HepG2 (cell line): ENCODE data around the gene BCAS4. TPM values are rescaled to one million over a fixed set of nuclear protein-coding genes. Genes with fewer than 3 reads are reported as not detected.
A peak's percentile ranks its signal among the peaks of the same experiment; 100 is the strongest.

Experiments
- ATAC-seq: fragments of 200-7000 bp; cut with Tn5 transposase; 3 replicates; pipeline ENCODE4 v1.9.1; 2020; ENCODE audit warnings: mild to moderate bottlenecking, moderate library complexity
- BruUV-seq: library from RNA; stranded (reverse); fragments of 400-500 nt; replicated peaks from 2 replicates; lab custom pipeline; 2021; lab: Mats Ljungman, UMichigan
- CTCF ChIA-PET: fragments of 300-600 bp; formaldehyde crosslinking; extraction: SDS; loops from one replicate; lab custom pipeline; 2021; ENCODE audit warnings: low total read pairs, inconsistent platforms, low intra/inter-chr PET ratio; lab: Yijun Ruan, JAX
- POLR2A ChIA-PET: fragments of 350-600 bp; sonication (Branson Sonifier 250); formaldehyde crosslinking; loops from one replicate; lab custom pipeline; 2020; ENCODE audit warnings: antibody characterized with exemption, inconsistent platforms; lab: Yijun Ruan, JAX
- DNase-seq: peaks from one replicate; pipeline ENCODE4 v3.0.0-alpha.2; 2015; ENCODE audit warnings: low spot score
- FAIRE-seq: peaks from 3 replicates; lab custom pipeline; 2011; peaks lifted over from hg19 to GRCh38; lab: Jason Lieb, UNC
- H2AFZ ChIP-seq: one replicate; pipeline ENCODE4 v1.6.1; 2011; ENCODE audit warnings: low read length, inconsistent platforms
- H3K27ac ChIP-seq: fragments of 300-600 bp; 3 replicates; pipeline ENCODE4 v1.8.0; 2011; ENCODE audit warnings: mixed run types, mild to moderate bottlenecking, mixed read lengths, low read length, inconsistent platforms; ENCODE audit not compliant: insufficient read depth; ENCODE audit errors: extremely low read length
- H3K27me3 ChIP-seq, 2 experiments: fragments of 200-600 bp in 1 of 2; 2 replicates in 1 of 2; 3 replicates in 1 of 2; pipeline versions ENCODE4 v1.6.0 to v1.8.0; 2011; ENCODE audit warnings: low read length in 2 of 2, mild to moderate bottlenecking in 2 of 2, moderate library complexity in 2 of 2, inconsistent platforms in 1 of 2; ENCODE audit not compliant: insufficient read depth in 2 of 2, control insufficient read depth in 1 of 2
- H3K36me3 ChIP-seq, 2 experiments: fragments of 200-600 bp in 1 of 2; replicated peaks in 1 of 2; 2 replicates in 1 of 2; 3 replicates in 1 of 2; pipeline versions ENCODE4 v1.5.1 to v1.8.0; 2011; ENCODE audit warnings: low read length in 2 of 2, inconsistent platforms in 1 of 2; ENCODE audit not compliant: insufficient read depth in 2 of 2, control insufficient read depth in 1 of 2
- H3K4me1 ChIP-seq: 2 replicates; pipeline ENCODE4 v1.5.1; 2012; ENCODE audit warnings: low read length, inconsistent platforms; ENCODE audit not compliant: insufficient read depth
- H3K4me2 ChIP-seq: 2 replicates; pipeline ENCODE4 v1.6.0; 2011; ENCODE audit warnings: low read depth, low read length, inconsistent platforms
- H3K4me3 ChIP-seq, 3 experiments: fragments of 200-600 bp in 1 of 3; sonication (generic), shearing (Covaris generic) in 1 of 3; replicated peaks in 1 of 3; 2 replicates each; pipeline ENCODE4 v1.5.1; 2011 to 2016; ENCODE audit warnings: low read length in 3 of 3, inconsistent platforms in 2 of 3, low read depth in 2 of 3, mild to moderate bottlenecking in 2 of 3, control low read depth in 1 of 3, mixed read lengths in 1 of 3; ENCODE audit not compliant: insufficient read depth in 1 of 3
- H3K79me2 ChIP-seq: one replicate; pipeline ENCODE4 v1.6.1; 2011; ENCODE audit warnings: low read length, inconsistent platforms; ENCODE audit not compliant: insufficient read depth
- H3K9ac ChIP-seq: 2 replicates; pipeline ENCODE4 v1.6.0; 2011; ENCODE audit warnings: mild to moderate bottlenecking, low read depth, low read length, inconsistent platforms; ENCODE audit not compliant: insufficient read depth
- H3K9me3 ChIP-seq: 2 replicates; pipeline ENCODE4 v1.5.1; 2012; ENCODE audit warnings: mild to moderate bottlenecking, low read length
- H4K20me1 ChIP-seq: 2 replicates; pipeline ENCODE4 v1.6.0; 2011; ENCODE audit warnings: inconsistent platforms, mild to moderate bottlenecking, low read length, moderate library complexity; ENCODE audit not compliant: insufficient read depth
- EED ChIP-seq: sonication (generic); formaldehyde crosslinking; IDR thresholded peaks from 2 replicates; pipeline ENCODE4 v1.5.0; 2020; ENCODE audit warnings: mild to moderate bottlenecking, missing genetic modification reagents
- FOXC1 ChIP-seq: sonication (generic); formaldehyde crosslinking; IDR thresholded peaks from 2 replicates; pipeline ENCODE4 v1.8.0; 2022; ENCODE audit warnings: mild to moderate bottlenecking, missing genetic modification reagents, borderline replicate concordance
- HMG20A ChIP-seq: IDR thresholded peaks from 2 replicates; pipeline ENCODE4 v1.6.1; 2016; ENCODE audit warnings: borderline replicate concordance
- KLF12 ChIP-seq: sonication (generic); formaldehyde crosslinking; IDR thresholded peaks from 2 replicates; pipeline ENCODE4 v1.4.0; 2020; ENCODE audit warnings: missing genetic modification reagents, borderline replicate concordance
- TEAD3 ChIP-seq: optimal IDR thresholded peaks from 2 replicates; pipeline ENCODE3; 2016; ENCODE audit warnings: borderline replicate concordance
- ZFP1 ChIP-seq: IDR thresholded peaks from 2 replicates; pipeline ENCODE4 v1.6.1; 2016
- ZKSCAN1 ChIP-seq: fragments of 150-350 bp; IDR thresholded peaks from 2 replicates; pipeline ENCODE4 v1.6.1; 2014; ENCODE audit warnings: low read length
- ZNF124 ChIP-seq: sonication (generic); formaldehyde crosslinking; IDR thresholded peaks from 2 replicates; pipeline ENCODE4 v1.4.0; 2020; ENCODE audit warnings: missing genetic modification reagents
- ZNF18 ChIP-seq: sonication (generic); formaldehyde crosslinking; IDR thresholded peaks from 2 replicates; pipeline ENCODE4 v1.8.0; 2022; ENCODE audit warnings: mild to moderate bottlenecking, missing genetic modification reagents; ENCODE audit not compliant: insufficient replicate concordance
- ZNF205 ChIP-seq: IDR thresholded peaks from 2 replicates; pipeline ENCODE4 v1.6.1; 2018; ENCODE audit warnings: missing biosample characterization, missing genetic modification reagents
- ZNF841 ChIP-seq: sonication (generic); formaldehyde crosslinking; IDR thresholded peaks from 2 replicates; pipeline ENCODE4 v1.8.1; 2023; ENCODE audit warnings: missing genetic modification reagents, borderline replicate concordance
- WGBS: methylation state at CpG from one replicate; pipeline ENCODE4 v1.1.6; 2017; ENCODE audit warnings: low lambda C conversion rate; 5-methylcytosine and 5-hydroxymethylcytosine counted together
- in situ Hi-C: cut with HindIII; loops from 2 replicates; pipeline ENCODE4 v1.10.0; 2017; ENCODE audit warnings: low pct_unique_long_range_greater_than_20kb; ENCODE audit not compliant: extremely low pct_ligation_motif_present
- intact Hi-C: fragments of 100-400 bp; cut with micrococcal nuclease; formaldehyde crosslinking; loops from one replicate; pipeline ENCODE4 v1.10.0; 2022; ENCODE audit not compliant: unreplicated experiment
- polyA plus RNA-seq, 8 experiments: library from polyadenylated mRNA; depleted of rRNA in 3 of 8; stranded (reverse) in 7 of 8; unstranded in 1 of 8; fragments of >200 nt; fragmentation: Illumina TruSeq in 4 of 8; extraction: Trizol in 4 of 8; gene quantifications; 2 replicates each; pipeline versions ENCODE4 v1.2.1 to v1.2.3, GENCODE V29; 2011 to 2016; ENCODE audit warnings: low read depth in 4 of 8, missing spikeins in 1 of 8, mixed read lengths in 1 of 8; ENCODE audit not compliant: insufficient read depth in 1 of 8
- total RNA-seq, 5 experiments: library from RNA; depleted of rRNA; stranded (reverse); fragments of >200 nt; fragmentation: Illumina TruSeq; extraction: Trizol; gene quantifications; 2 replicates each; pipeline ENCODE4 v1.2.3, GENCODE V29; 2016; ENCODE audit warnings: low read depth in 1 of 5
- TF ChIP-seq, protein P1 (sequence below): sonication (generic); formaldehyde crosslinking; conservative IDR thresholded peaks from 2 replicates; pipeline ENCODE4 v1.8.1; 2023; ENCODE audit warnings: missing genetic modification reagents
- TF ChIP-seq, protein P2 (sequence below): sonication (generic); IDR thresholded peaks from 2 replicates; pipeline ENCODE4 v1.6.1; 2016; ENCODE audit warnings: low read depth, borderline replicate concordance
- TF ChIP-seq, protein P3 (sequence below): sonication (generic); formaldehyde crosslinking; IDR thresholded peaks from 2 replicates; pipeline ENCODE4 v1.5.0; 2020; ENCODE audit warnings: missing genetic modification reagents

BCAS4 gene
- total and polyA plus RNA-seq, 2 of the 13 experiments (the other 11 are each of a cell fraction or from before 2014, with no cell fraction given): 7.2 to 8.0 TPM

DNA sequence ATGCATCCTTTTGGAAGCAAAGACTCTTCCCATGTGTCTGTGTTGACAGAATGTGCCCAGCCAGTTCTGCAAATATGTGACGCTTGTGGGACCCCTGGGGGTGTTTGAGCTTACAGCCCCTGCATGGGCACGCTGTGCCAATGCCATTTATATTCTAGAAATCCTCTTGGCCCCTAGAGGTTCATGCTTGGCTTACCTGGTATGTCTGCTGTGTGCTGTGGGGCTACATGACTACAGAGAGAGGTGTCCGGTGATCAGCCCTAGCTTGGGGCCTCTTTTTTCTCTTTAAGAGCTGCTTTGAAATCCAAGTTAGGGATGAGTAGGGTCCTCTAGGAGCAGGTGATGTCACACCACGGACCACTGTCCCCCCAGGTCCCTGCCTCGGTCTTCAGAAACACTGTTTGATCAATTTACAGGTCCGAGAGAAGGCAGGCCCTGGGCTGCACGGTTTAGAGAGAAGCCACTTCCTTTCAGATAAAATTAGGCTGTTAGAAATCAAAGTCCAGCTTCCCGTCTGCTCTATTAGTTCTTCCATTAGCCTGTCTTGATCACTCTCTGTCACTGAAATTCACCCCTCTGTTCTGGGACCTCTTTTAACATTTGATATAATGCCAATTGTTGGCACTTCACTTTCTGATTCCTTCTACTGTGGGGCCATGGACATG is 26.5 kb downstream of the BCAS4 start:
- Histone ChIP-seq H2AFZ (no peak overlapping the region), H3K9me3 (no peaks in the 10 kb centered on the region), H3K79me2 (no peaks in the 10 kb centered on the region), H3K9ac (no peak overlapping the region), H3K27ac (no peak overlapping the region), H3K4me2 (peak overlapping the region; percentile 46), H3K4me3 (no peak overlapping the region), H3K36me3 (no peaks in the 10 kb centered on the region), H4K20me1 (no peaks in the 10 kb centered on the region), H3K4me1 (peaks cover 25% of the 10 kb centered on the region), H3K27me3 (no peaks in the 10 kb centered on the region)
- in situ Hi-C loops: no loop called here
- no peak for FAIRE-seq
- CTCF ChIA-PET: no interaction called here
- ATAC-seq: peak; percentile 17; the same call in 2 of the 3 replicates
- DNase-seq: no peak
- TF ChIP-seq ZNF841 (CRISPR knock-in tag) (no peak), FOXC1 (CRISPR knock-in tag) (no peak), TEAD3 (CRISPR knock-in tag) (no peak), EED (no peak), HMG20A (no peak), ZFP1 (no peak), KLF12 (CRISPR knock-in tag) (no peak), ZNF18 (no peak), ZKSCAN1 (no peak), ZNF124 (CRISPR knock-in tag) (no peak), ZNF205 (no peak)
- TF ChIP-seq, protein P1, sequence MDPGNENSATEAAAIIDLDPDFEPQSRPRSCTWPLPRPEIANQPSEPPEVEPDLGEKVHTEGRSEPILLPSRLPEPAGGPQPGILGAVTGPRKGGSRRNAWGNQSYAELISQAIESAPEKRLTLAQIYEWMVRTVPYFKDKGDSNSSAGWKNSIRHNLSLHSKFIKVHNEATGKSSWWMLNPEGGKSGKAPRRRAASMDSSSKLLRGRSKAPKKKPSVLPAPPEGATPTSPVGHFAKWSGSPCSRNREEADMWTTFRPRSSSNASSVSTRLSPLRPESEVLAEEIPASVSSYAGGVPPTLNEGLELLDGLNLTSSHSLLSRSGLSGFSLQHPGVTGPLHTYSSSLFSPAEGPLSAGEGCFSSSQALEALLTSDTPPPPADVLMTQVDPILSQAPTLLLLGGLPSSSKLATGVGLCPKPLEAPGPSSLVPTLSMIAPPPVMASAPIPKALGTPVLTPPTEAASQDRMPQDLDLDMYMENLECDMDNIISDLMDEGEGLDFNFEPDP: no peak
- TF ChIP-seq, protein P2, sequence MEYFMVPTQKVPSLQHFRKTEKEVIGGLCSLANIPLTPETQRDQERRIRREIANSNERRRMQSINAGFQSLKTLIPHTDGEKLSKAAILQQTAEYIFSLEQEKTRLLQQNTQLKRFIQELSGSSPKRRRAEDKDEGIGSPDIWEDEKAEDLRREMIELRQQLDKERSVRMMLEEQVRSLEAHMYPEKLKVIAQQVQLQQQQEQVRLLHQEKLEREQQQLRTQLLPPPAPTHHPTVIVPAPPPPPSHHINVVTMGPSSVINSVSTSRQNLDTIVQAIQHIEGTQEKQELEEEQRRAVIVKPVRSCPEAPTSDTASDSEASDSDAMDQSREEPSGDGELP: no peak
- TF ChIP-seq, protein P3, sequence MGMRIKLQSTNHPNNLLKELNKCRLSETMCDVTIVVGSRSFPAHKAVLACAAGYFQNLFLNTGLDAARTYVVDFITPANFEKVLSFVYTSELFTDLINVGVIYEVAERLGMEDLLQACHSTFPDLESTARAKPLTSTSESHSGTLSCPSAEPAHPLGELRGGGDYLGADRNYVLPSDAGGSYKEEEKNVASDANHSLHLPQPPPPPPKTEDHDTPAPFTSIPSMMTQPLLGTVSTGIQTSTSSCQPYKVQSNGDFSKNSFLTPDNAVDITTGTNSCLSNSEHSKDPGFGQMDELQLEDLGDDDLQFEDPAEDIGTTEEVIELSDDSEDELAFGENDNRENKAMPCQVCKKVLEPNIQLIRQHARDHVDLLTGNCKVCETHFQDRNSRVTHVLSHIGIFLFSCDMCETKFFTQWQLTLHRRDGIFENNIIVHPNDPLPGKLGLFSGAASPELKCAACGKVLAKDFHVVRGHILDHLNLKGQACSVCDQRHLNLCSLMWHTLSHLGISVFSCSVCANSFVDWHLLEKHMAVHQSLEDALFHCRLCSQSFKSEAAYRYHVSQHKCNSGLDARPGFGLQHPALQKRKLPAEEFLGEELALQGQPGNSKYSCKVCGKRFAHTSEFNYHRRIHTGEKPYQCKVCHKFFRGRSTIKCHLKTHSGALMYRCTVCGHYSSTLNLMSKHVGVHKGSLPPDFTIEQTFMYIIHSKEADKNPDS: no peak
- 34% methylated on average over 8 of the region's 8 CpGs for WGBS
- BruUV-seq: no TSS peak
- intact Hi-C loops: no loop called here
- POLR2A ChIA-PET: interaction anchor here (0.6 kb wide), 1 partner anchor 37 kb away, joined by 4 read pairs; no protein-coding TSS in a partner anchor
